HL-60 (cell line): ENCODE results near the gene NLGN3.

Source experiments
- DNase-seq, 2 experiments: peaks; one replicate each; pipeline ENCODE4 v3.0.0-alpha.2; 2010 to 2020; ENCODE audit warnings: low read depth in 1 of 2, low spot score in 1 of 2
- H3K27ac ChIP-seq: fragments of 250-450 bp; sonication (Bioruptor Pico); replicated peaks from 2 replicates; pipeline ENCODE4 v1.5.1; 2020; ENCODE audit warnings: mild to moderate bottlenecking, moderate library complexity
- H3K27me3 ChIP-seq: fragments of 250-450 bp; sonication (Bioruptor Pico); 2 replicates; pipeline ENCODE4 v1.5.1; 2021; ENCODE audit warnings: mild to moderate bottlenecking, moderate library complexity; ENCODE audit not compliant: insufficient read depth, poor library complexity, severe bottlenecking
- H3K4me3 ChIP-seq: replicated peaks from 2 replicates; pipeline ENCODE4 v1.5.1; 2011; ENCODE audit warnings: mild to moderate bottlenecking, control low read depth, low read length; ENCODE audit not compliant: insufficient read depth
- CTCF ChIP-seq: IDR thresholded peaks from one replicate; pipeline ENCODE4 v1.5.1; 2011; ENCODE audit warnings: low read length, control low read depth, inconsistent platforms; ENCODE audit not compliant: insufficient read depth
- GABPA ChIP-seq: IDR thresholded peaks from 2 replicates; pipeline ENCODE4 v1.6.1; 2012; ENCODE audit warnings: low read depth
- POLR2AphosphoS5 ChIP-seq: IDR thresholded peaks from 2 replicates; pipeline ENCODE4 v1.6.1; 2012; ENCODE audit warnings: low read depth
- REST ChIP-seq: IDR thresholded peaks from 2 replicates; pipeline ENCODE4 v1.6.1; 2012; ENCODE audit warnings: low read depth; ENCODE audit not compliant: insufficient replicate concordance
- SPI1 ChIP-seq: IDR thresholded peaks from 2 replicates; pipeline ENCODE4 v1.6.1; 2012; ENCODE audit warnings: low read depth, mild to moderate bottlenecking, borderline replicate concordance

Gene NLGN3

GRCh38 chrX:71111921-71112431 lies 32.7 kb upstream of the NLGN3 start:
- TF ChIP-seq POLR2AphosphoS5: no peak
- no peak for TF ChIP-seq REST
- no peak for TF ChIP-seq CTCF
- TF ChIP-seq GABPA: no peak
- TF ChIP-seq SPI1: no peak
- peak in 1 of 2 experiments; percentile 35 for DNase-seq
- H3K4me3 ChIP-seq: no peak overlapping the region
- peak overlapping the region; percentile 84 for H3K27ac ChIP-seq
- H3K27me3 ChIP-seq: no peaks in the 10 kb centered on the region

DNA sequence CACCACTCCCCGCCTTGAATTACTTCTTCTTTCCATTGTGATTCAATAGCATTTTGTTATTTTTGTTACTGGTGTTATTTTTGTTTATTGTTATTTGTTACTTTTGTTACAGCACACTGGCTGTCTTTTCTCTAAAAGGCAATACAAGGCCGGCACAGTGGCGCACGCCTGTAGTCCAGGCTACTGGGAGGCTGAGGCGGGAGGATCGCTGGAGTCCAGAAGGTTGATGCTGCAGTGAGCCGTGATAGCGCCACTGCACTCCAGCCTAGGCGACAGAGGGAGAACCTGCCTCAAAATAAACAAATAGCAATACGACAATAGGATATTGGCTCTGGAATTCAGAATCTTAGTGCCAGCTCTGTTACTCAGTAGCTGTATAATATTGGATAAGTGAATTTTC lies 27.3 kb upstream of the NLGN3 start:
- TF ChIP-seq CTCF (no peak), SPI1 (no peak), GABPA (no peak), POLR2AphosphoS5 (no peak), REST (no peak)
- no peak for DNase-seq
- Histone ChIP-seq H3K27me3 (no peaks in the 10 kb centered on the region), H3K4me3 (no peak overlapping the region), H3K27ac (peak overlapping the region; percentile 92; the same call in 1 of the 2 replicates)

- DNase-seq: peak; percentile 65 to 79
These were observed 26.3 kb upstream of the NLGN3 start, which contains the start of gene MED12 for GRCh38 chrX:71118032-71118984. MED12 (plus strand) TSS chrX:71118596; CDS start chrX:71118755, 159 bp downstream.

GRCh38 chrX:71118985-71119535 lies 25.6 kb upstream of the NLGN3 start:
- no peaks in the 10 kb centered on the region for H3K27me3 ChIP-seq
- DNase-seq: no peak
- TF ChIP-seq REST (no peak), GABPA (no peak), POLR2AphosphoS5 (no peak), CTCF (no peak)
- H3K27ac ChIP-seq: peak overlapping the region; percentile 92
- peak overlapping the region; percentile 57 for H3K4me3 ChIP-seq

More at GRCh38 chrX:71118032-71118984, 26.3 kb upstream of the NLGN3 start, which contains the start of gene MED12:
- H3K27ac ChIP-seq: peak within 1 kb of the TSS; percentile 92
- peak within 1 kb of the TSS; percentile 57 for H3K4me3 ChIP-seq
- no peaks in the 10 kb centered on the region for H3K27me3 ChIP-seq
- TF ChIP-seq SPI1 (no peak), POLR2AphosphoS5 (peak; percentile 31; the same call in 1 of the 2 replicates), GABPA (no peak)
